ENCODE measurements around the gene ZKSCAN2.

ZKSCAN2 gene

GRCh38 chr16:25289466-25289865, 31.8 kb upstream of the ZKSCAN2 start:
- Histone ChIP-seq H3K79me2 (ENCODE audit: control insufficient read depth, insufficient read depth, low read length) (no peaks in the 10 kb centered on the region), H2BK5ac (ENCODE audit: low read length) (no peak overlapping the region), H3K4ac (ENCODE audit: low read depth, low read length) (no peak overlapping the region), H2AK5ac (ENCODE audit: low read length) (no peak overlapping the region), H4K5ac (ENCODE audit: low read length) (no peak overlapping the region), H3K27ac (ENCODE audit: low read depth, low read length) (no peak overlapping the region), H3K4me2 (ENCODE audit: low read length) (no peak overlapping the region), H3K56ac (ENCODE audit: low read length) (no peak overlapping the region), H4K8ac (ENCODE audit: low read depth, low read length) (no peak overlapping the region), H2BK120ac (ENCODE audit: low read depth, low read length) (no peak overlapping the region), H3K27me3 (ENCODE audit: insufficient read depth, low read length, poor library complexity) (no peaks in the 10 kb centered on the region), H2BK15ac (replicated peaks; ENCODE audit: low read depth) (no peak overlapping the region), H3K36me3 (ENCODE audit: control insufficient read depth, insufficient read depth, low read length) (no peaks in the 10 kb centered on the region), H3K9ac (ENCODE audit: low read length) (no peak overlapping the region), H3K4me3 (ENCODE audit: low read length) (no peak overlapping the region), H3K23ac (ENCODE audit: low read length) (no peak overlapping the region), H3K4me1 (ENCODE audit: control insufficient read depth, low read depth, low read length) (no peaks in the 10 kb centered on the region), H3K18ac (ENCODE audit: low read length) (no peak overlapping the region), H3K79me1 (ENCODE audit: low read length) (no peaks in the 10 kb centered on the region)
- DNase-seq, result no peak
- WGBS (ENCODE audit: extremely low coverage, insufficient coverage, low lambda C conversion rate), result no CpG with 5 or more reads among the region's 3 CpGs

DNA sequence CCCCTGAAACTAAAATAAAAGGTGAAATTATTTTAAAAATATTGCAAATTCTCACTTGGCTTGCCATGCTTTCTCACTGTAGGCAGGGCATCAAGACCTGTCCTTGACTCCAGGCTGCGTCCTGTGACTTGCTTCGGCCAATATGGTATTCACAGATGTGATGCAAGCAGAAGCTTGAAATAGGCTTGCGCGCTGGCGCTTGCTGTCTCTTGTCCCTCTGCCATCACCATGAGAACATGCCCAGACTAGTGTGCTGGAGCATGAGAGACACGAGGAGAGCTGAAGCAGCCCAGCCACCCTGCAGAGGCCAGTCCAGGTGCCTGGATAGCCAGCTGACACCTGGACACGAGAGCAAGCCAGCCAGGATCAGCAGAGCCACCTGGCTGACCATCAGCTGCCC, 21.8 kb upstream of the ZKSCAN2 start:
- Histone ChIP-seq H2BK15ac (replicated peaks; ENCODE audit: low read depth) (no peak overlapping the region), H3K4ac (ENCODE audit: low read depth, low read length) (no peak overlapping the region), H3K36me3 (ENCODE audit: control insufficient read depth, insufficient read depth, low read length) (no peaks in the 10 kb centered on the region), H3K79me2 (ENCODE audit: control insufficient read depth, insufficient read depth, low read length) (no peaks in the 10 kb centered on the region), H3K4me1 (ENCODE audit: control insufficient read depth, low read depth, low read length) (no peaks in the 10 kb centered on the region), H3K23ac (ENCODE audit: low read length) (no peak overlapping the region), H3K79me1 (ENCODE audit: low read length) (no peaks in the 10 kb centered on the region), H2BK5ac (ENCODE audit: low read length) (no peak overlapping the region), H3K9ac (ENCODE audit: low read length) (no peak overlapping the region), H3K27me3 (ENCODE audit: insufficient read depth, low read length, poor library complexity) (no peaks in the 10 kb centered on the region), H3K4me3 (ENCODE audit: low read length) (no peak overlapping the region), H3K18ac (ENCODE audit: low read length) (no peak overlapping the region), H2AK5ac (ENCODE audit: low read length) (no peak overlapping the region), H3K27ac (ENCODE audit: low read depth, low read length) (no peak overlapping the region), H4K8ac (ENCODE audit: low read depth, low read length) (no peak overlapping the region), H2BK120ac (ENCODE audit: low read depth, low read length) (no peak overlapping the region), H3K56ac (ENCODE audit: low read length) (no peak overlapping the region), H3K4me2 (ENCODE audit: low read length) (no peak overlapping the region), H4K5ac (ENCODE audit: low read length) (no peak overlapping the region)
- DNase-seq, result no peak
- no CpG with 5 or more reads among the region's 7 CpGs for WGBS (ENCODE audit: extremely low coverage, insufficient coverage, low lambda C conversion rate)

- WGBS (ENCODE audit: extremely low coverage, insufficient coverage, low lambda C conversion rate), result no CpG with 5 or more reads among the region's 5 CpGs
- Histone ChIP-seq H2BK120ac (ENCODE audit: low read depth, low read length) (no peak overlapping the region), H3K4me3 (ENCODE audit: low read length) (no peak overlapping the region), H4K5ac (ENCODE audit: low read length) (no peak overlapping the region), H3K79me2 (ENCODE audit: control insufficient read depth, insufficient read depth, low read length) (peaks cover 6% of the 10 kb centered on the region), H2BK5ac (ENCODE audit: low read length) (no peak overlapping the region), H3K27ac (ENCODE audit: low read depth, low read length) (no peak overlapping the region), H3K27me3 (ENCODE audit: insufficient read depth, low read length, poor library complexity) (no peaks in the 10 kb centered on the region), H3K9ac (ENCODE audit: low read length) (no peak overlapping the region), H3K23ac (ENCODE audit: low read length) (no peak overlapping the region), H3K4ac (ENCODE audit: low read depth, low read length) (no peak overlapping the region), H3K4me2 (ENCODE audit: low read length) (no peak overlapping the region), H3K4me1 (ENCODE audit: control insufficient read depth, low read depth, low read length) (no peaks in the 10 kb centered on the region), H3K36me3 (ENCODE audit: control insufficient read depth, insufficient read depth, low read length) (no peaks in the 10 kb centered on the region), H3K18ac (ENCODE audit: low read length) (no peak overlapping the region), H4K8ac (ENCODE audit: low read depth, low read length) (no peak overlapping the region), H3K79me1 (ENCODE audit: low read length) (peaks cover 11% of the 10 kb centered on the region), H3K56ac (ENCODE audit: low read length) (no peak overlapping the region), H2BK15ac (replicated peaks; ENCODE audit: low read depth) (no peak overlapping the region), H2AK5ac (ENCODE audit: low read length) (no peak overlapping the region)
- no peak for DNase-seq
Observed at GRCh38 chr16:25271421-25271820, 13.8 kb upstream of the ZKSCAN2 start.

DNA sequence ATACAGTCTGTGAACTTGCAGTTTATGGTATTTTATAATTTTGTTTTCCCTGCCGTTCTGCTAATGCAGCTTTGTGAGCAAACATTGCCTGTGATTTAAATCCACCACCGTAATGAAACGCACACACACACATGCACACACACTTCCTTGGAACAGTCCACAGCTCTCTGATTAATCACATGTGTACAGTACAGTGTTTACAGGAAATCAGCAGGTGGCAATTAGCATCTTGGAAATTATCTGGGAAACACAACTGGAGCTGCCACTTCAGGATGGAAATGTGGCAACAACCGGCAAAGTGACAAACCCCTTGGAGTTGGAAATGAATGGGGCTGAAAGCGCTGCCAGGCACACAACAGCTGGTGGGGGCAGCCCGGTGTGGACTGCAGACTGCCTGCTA, 12.9 kb upstream of the ZKSCAN2 start:
- no peak overlapping the region for H3K56ac ChIP-seq (ENCODE audit: low read length)
- no peak overlapping the region for H2BK15ac ChIP-seq (replicated peaks; ENCODE audit: low read depth)
- no peak for DNase-seq
- no CpG with 5 or more reads among the region's 6 CpGs for WGBS (ENCODE audit: extremely low coverage, insufficient coverage, low lambda C conversion rate)
- no peak overlapping the region for H3K4me2 ChIP-seq (ENCODE audit: low read length)
- H4K8ac ChIP-seq (ENCODE audit: low read depth, low read length), result no peak overlapping the region
- H3K27me3 ChIP-seq (ENCODE audit: insufficient read depth, low read length, poor library complexity), result no peaks in the 10 kb centered on the region
- H2BK5ac ChIP-seq (ENCODE audit: low read length), result no peak overlapping the region
- no peak overlapping the region for H2AK5ac ChIP-seq (ENCODE audit: low read length)
- H3K79me1 ChIP-seq (ENCODE audit: low read length), result peaks cover 17% of the 10 kb centered on the region
- no peaks in the 10 kb centered on the region for H3K36me3 ChIP-seq (ENCODE audit: control insufficient read depth, insufficient read depth, low read length)
- no peak overlapping the region for H2BK120ac ChIP-seq (ENCODE audit: low read depth, low read length)
- H3K4me1 ChIP-seq (ENCODE audit: control insufficient read depth, low read depth, low read length), result no peaks in the 10 kb centered on the region
- H3K27ac ChIP-seq (ENCODE audit: low read depth, low read length), result no peak overlapping the region
- H3K18ac ChIP-seq (ENCODE audit: low read length), result no peak overlapping the region
- no peak overlapping the region for H3K4me3 ChIP-seq (ENCODE audit: low read length)
- no peak overlapping the region for H3K9ac ChIP-seq (ENCODE audit: low read length)
- H3K4ac ChIP-seq (ENCODE audit: low read depth, low read length), result no peak overlapping the region
- peaks cover 12% of the 10 kb centered on the region for H3K79me2 ChIP-seq (ENCODE audit: control insufficient read depth, insufficient read depth, low read length)
- no peak overlapping the region for H4K5ac ChIP-seq (ENCODE audit: low read length)
- H3K23ac ChIP-seq (ENCODE audit: low read length), result no peak overlapping the region

GRCh38 chr16:25269879-25270278, 12.2 kb upstream of the ZKSCAN2 start:
- H3K56ac ChIP-seq (ENCODE audit: low read length), result no peak overlapping the region
- H4K5ac ChIP-seq (ENCODE audit: low read length), result no peak overlapping the region
- no peak overlapping the region for H2BK5ac ChIP-seq (ENCODE audit: low read length)
- DNase-seq, result no peak
- no peak overlapping the region for H3K18ac ChIP-seq (ENCODE audit: low read length)
- peaks cover 17% of the 10 kb centered on the region for H3K79me1 ChIP-seq (ENCODE audit: low read length)
- no peaks in the 10 kb centered on the region for H3K27me3 ChIP-seq (ENCODE audit: insufficient read depth, low read length, poor library complexity)
- H3K36me3 ChIP-seq (ENCODE audit: control insufficient read depth, insufficient read depth, low read length), result no peaks in the 10 kb centered on the region
- no peak overlapping the region for H3K23ac ChIP-seq (ENCODE audit: low read length)
- H2AK5ac ChIP-seq (ENCODE audit: low read length), result no peak overlapping the region
- H2BK120ac ChIP-seq (ENCODE audit: low read depth, low read length), result no peak overlapping the region
- no peaks in the 10 kb centered on the region for H3K4me1 ChIP-seq (ENCODE audit: control insufficient read depth, low read depth, low read length)
- no CpG with 5 or more reads among the region's 1 CpG for WGBS (ENCODE audit: extremely low coverage, insufficient coverage, low lambda C conversion rate)
- peaks cover 15% of the 10 kb centered on the region for H3K79me2 ChIP-seq (ENCODE audit: control insufficient read depth, insufficient read depth, low read length)
- H3K27ac ChIP-seq (ENCODE audit: low read depth, low read length), result no peak overlapping the region
- H3K4me3 ChIP-seq (ENCODE audit: low read length), result no peak overlapping the region
- no peak overlapping the region for H3K4me2 ChIP-seq (ENCODE audit: low read length)
- H4K8ac ChIP-seq (ENCODE audit: low read depth, low read length), result no peak overlapping the region
- no peak overlapping the region for H3K9ac ChIP-seq (ENCODE audit: low read length)
- no peak overlapping the region for H2BK15ac ChIP-seq (replicated peaks; ENCODE audit: low read depth)
- H3K4ac ChIP-seq (ENCODE audit: low read depth, low read length), result no peak overlapping the region

- Histone ChIP-seq H3K4me2 (ENCODE audit: low read length) (no peak overlapping the region), H3K36me3 (ENCODE audit: control insufficient read depth, insufficient read depth, low read length) (no peaks in the 10 kb centered on the region)
Observed at GRCh38 chr16:25265968-25266367, 8.3 kb upstream of the ZKSCAN2 start.

More at GRCh38 chr16:25265968-25266367, 8.3 kb upstream of the ZKSCAN2 start:
- Histone ChIP-seq H2BK15ac (replicated peaks; ENCODE audit: low read depth) (no peak overlapping the region), H2BK5ac (ENCODE audit: low read length) (no peak overlapping the region), H3K79me1 (ENCODE audit: low read length) (peaks cover 31% of the 10 kb centered on the region), H3K4ac (ENCODE audit: low read depth, low read length) (no peak overlapping the region), H3K79me2 (ENCODE audit: control insufficient read depth, insufficient read depth, low read length) (peaks cover 42% of the 10 kb centered on the region), H2AK5ac (ENCODE audit: low read length) (no peak overlapping the region), H2BK120ac (ENCODE audit: low read depth, low read length) (no peak overlapping the region), H3K4me1 (ENCODE audit: control insufficient read depth, low read depth, low read length) (no peaks in the 10 kb centered on the region), H3K23ac (ENCODE audit: low read length) (no peak overlapping the region), H3K9ac (ENCODE audit: low read length) (no peak overlapping the region), H3K4me3 (ENCODE audit: low read length) (no peak overlapping the region), H4K5ac (ENCODE audit: low read length) (no peak overlapping the region), H3K18ac (ENCODE audit: low read length) (no peak overlapping the region), H3K56ac (ENCODE audit: low read length) (no peak overlapping the region), H4K8ac (ENCODE audit: low read depth, low read length) (no peak overlapping the region), H3K27ac (ENCODE audit: low read depth, low read length) (no peak overlapping the region), H3K27me3 (ENCODE audit: insufficient read depth, low read length, poor library complexity) (no peaks in the 10 kb centered on the region)
- peak; percentile 11 for DNase-seq
- WGBS (ENCODE audit: extremely low coverage, insufficient coverage, low lambda C conversion rate), result no CpG with 5 or more reads among the region's 2 CpGs
